ENCODE results near the gene PSIP1.

DNA sequence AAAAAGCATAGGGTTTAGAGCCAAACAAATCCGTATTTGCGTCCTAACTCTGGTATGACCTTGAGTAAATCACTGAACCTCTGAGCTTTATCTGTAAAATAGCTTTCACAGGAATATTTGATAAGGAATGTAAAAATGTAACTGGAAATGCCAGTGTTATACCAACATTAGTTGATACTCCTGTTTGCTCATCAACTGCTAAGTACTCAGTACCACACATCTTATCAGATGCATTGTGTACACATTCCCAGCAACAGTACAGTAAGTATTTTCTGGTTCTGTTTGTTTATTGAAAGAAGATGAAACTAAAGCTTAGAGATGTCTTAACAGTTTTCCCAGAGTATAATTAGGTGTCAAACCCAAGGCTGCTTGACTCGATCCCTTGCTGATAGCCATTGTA is 66.6 kb downstream of the PSIP1 start:
- TF ChIP-seq POLR2AphosphoS5 (IDR thresholded peaks at IDR 0.05; ENCODE audit: borderline replicate concordance, low read depth, low read length) (no peak), EZH2 (IDR thresholded peaks at IDR 0.05) (no peak)

All from SK-N-MC (cell line).